ENCODE results near the gene RYR2. TPM values are rescaled to one million over a fixed set of nuclear protein-coding genes. Genes with fewer than 3 reads are reported as not detected.

RYR2 gene
- total RNA-seq, 1 donor from 2014 or later, result 47.0 TPM

GRCh38 chr1:237711281-237711680 lies 669.3 kb downstream of the RYR2 start:
- H3K9me3 Mint-ChIP-seq (ENCODE audit: unreplicated experiment), result no peaks in the 10 kb centered on the region
- peaks cover 16% of the 10 kb centered on the region for H3K4me1 Mint-ChIP-seq (ENCODE audit: low read depth, unreplicated experiment)
- no peaks in the 10 kb centered on the region for H3K27me3 Mint-ChIP-seq (ENCODE audit: unreplicated experiment)
- H3K4me3 Mint-ChIP-seq (ENCODE audit: unreplicated experiment), result no peak overlapping the region
- H3K36me3 Mint-ChIP-seq (ENCODE audit: unreplicated experiment), result no peaks in the 10 kb centered on the region
- no peak for DNase-seq
- no peak overlapping the region for H3K27ac Mint-ChIP-seq (ENCODE audit: unreplicated experiment)
- TF ChIP-seq CTCF (IDR thresholded peaks at IDR 0.05; ENCODE audit: partially characterized antibody, unreplicated experiment), result no peak

- Mint-ChIP-seq H3K9me3 (ENCODE audit: unreplicated experiment) (no peaks in the 10 kb centered on the region), H3K27ac (ENCODE audit: unreplicated experiment) (peak overlapping the region; percentile 36), H3K4me3 (ENCODE audit: unreplicated experiment) (no peak overlapping the region), H3K4me1 (ENCODE audit: low read depth, unreplicated experiment) (peaks cover 23% of the 10 kb centered on the region), H3K36me3 (ENCODE audit: unreplicated experiment) (no peaks in the 10 kb centered on the region), H3K27me3 (ENCODE audit: unreplicated experiment) (no peaks in the 10 kb centered on the region)
- peak; percentile 20 for DNase-seq
- TF ChIP-seq CTCF (IDR thresholded peaks at IDR 0.05; ENCODE audit: partially characterized antibody, unreplicated experiment), result no peak
These were observed 670.1 kb downstream of the RYR2 start for GRCh38 chr1:237712082-237712481.

DNA sequence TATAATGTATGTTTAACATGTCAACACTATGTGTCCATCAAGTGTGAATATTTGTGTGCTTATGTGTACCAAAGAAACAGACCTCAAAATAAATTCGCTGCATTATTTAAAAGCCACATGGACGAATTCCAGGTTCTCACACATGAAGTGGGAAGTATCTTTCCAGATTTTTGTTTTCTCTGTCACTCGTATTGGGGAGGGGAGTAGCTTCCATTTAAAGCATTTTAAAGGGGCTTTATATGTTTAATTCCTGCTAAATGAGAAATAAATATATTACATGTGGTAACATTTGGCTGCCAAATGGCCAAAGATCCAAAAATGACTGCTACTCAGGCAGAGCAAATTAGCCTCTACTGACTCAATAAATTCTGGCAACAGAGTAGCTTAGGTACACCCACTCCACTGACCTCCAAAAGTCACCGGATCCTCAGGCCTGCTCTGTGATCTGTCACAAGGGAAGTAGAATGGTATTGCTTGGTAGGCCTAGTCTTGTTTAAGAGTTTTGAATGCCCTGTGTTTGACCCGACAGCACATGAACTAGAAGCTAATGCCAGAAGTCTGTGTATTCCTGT lies 670.7 kb downstream of the RYR2 start:
- H3K9me3 Mint-ChIP-seq (ENCODE audit: unreplicated experiment), result no peaks in the 10 kb centered on the region
- H3K27me3 Mint-ChIP-seq (ENCODE audit: unreplicated experiment), result no peaks in the 10 kb centered on the region
- peaks cover 27% of the 10 kb centered on the region for H3K4me1 Mint-ChIP-seq (ENCODE audit: low read depth, unreplicated experiment)
- no peak for DNase-seq
- TF ChIP-seq CTCF (IDR thresholded peaks at IDR 0.05; ENCODE audit: partially characterized antibody, unreplicated experiment), result no peak
- H3K4me3 Mint-ChIP-seq (ENCODE audit: unreplicated experiment), result no peak overlapping the region
- H3K27ac Mint-ChIP-seq (ENCODE audit: unreplicated experiment), result peak overlapping the region; percentile 56
- H3K36me3 Mint-ChIP-seq (ENCODE audit: unreplicated experiment), result no peaks in the 10 kb centered on the region

- Mint-ChIP-seq H3K9me3 (ENCODE audit: unreplicated experiment) (no peaks in the 10 kb centered on the region), H3K36me3 (ENCODE audit: unreplicated experiment) (no peaks in the 10 kb centered on the region), H3K4me1 (ENCODE audit: low read depth, unreplicated experiment) (peaks cover 29% of the 10 kb centered on the region), H3K4me3 (ENCODE audit: unreplicated experiment) (no peak overlapping the region), H3K27ac (ENCODE audit: unreplicated experiment) (no peak overlapping the region), H3K27me3 (ENCODE audit: unreplicated experiment) (no peaks in the 10 kb centered on the region)
- no peak for TF ChIP-seq CTCF (IDR thresholded peaks at IDR 0.05; ENCODE audit: partially characterized antibody, unreplicated experiment)
- DNase-seq, result no peak
These were observed 671.9 kb downstream of the RYR2 start for GRCh38 chr1:237713916-237714315.

DNA sequence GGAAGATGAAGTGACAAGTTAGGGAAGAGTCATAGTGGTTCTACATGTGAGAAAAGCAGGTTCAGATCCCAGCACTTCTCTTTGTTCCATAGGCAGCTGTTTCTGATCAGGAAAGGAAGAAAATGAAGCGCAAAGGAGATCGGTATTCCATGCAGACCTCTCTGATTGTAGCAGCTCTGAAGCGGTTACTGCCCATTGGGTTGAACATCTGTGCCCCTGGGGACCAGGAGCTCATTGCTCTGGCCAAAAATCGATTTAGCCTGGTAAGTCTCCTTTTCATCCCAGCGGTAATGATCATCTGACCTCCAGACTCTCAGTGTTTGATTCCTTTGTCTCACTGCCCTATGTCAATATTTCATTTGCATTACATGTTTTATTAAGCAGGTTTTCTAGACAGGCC lies 675.1 kb downstream of the RYR2 start:
- Mint-ChIP-seq H3K27ac (ENCODE audit: unreplicated experiment) (peak overlapping the region; percentile 85), H3K27me3 (ENCODE audit: unreplicated experiment) (no peaks in the 10 kb centered on the region), H3K36me3 (ENCODE audit: unreplicated experiment) (no peaks in the 10 kb centered on the region), H3K4me1 (ENCODE audit: low read depth, unreplicated experiment) (peaks cover 15% of the 10 kb centered on the region), H3K4me3 (ENCODE audit: unreplicated experiment) (peak overlapping the region; percentile 44), H3K9me3 (ENCODE audit: unreplicated experiment) (no peaks in the 10 kb centered on the region)
- no peak for TF ChIP-seq CTCF (IDR thresholded peaks at IDR 0.05; ENCODE audit: partially characterized antibody, unreplicated experiment)
- peak; percentile 77 for DNase-seq
